Measurements from ENCODE around the gene LRRC49. TPM values are rescaled to one million over a fixed set of nuclear protein-coding genes. Genes with fewer than 3 reads are reported as not detected.

Gene LRRC49
- total RNA-seq, 4 donors from 2014 or later = 2.7 to 6.0 (median 4.4) TPM; not detected in 1

DNA sequence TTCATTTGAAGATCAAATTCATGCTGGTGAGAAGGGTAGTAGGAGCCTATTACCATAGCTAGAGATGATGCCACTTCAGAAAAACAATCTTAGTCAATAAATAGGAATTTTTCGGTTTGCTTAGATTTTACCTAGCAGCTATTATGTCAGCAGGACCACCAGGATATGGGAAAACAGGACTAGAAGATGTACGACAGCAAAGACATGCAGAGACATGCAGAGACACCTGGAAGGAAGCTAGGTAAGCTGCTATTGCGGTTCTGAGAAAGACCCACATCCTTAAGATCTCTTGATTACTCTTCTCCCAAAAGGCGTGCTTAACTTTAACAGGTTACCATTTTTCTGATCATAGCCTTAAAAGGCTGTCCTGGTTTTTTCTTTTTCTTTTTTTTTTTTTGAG, 157.8 kb downstream of the LRRC49 start:
- Histone ChIP-seq H3K27me3 (no peaks in the 10 kb centered on the region), H3K4me1 (no peaks in the 10 kb centered on the region), H3K9me3 (no peaks in the 10 kb centered on the region), H3K36me3 (no peaks in the 10 kb centered on the region), H3K4me3 (no peak overlapping the region), H3K27ac (no peak overlapping the region)
- TF ChIP-seq, protein P1, sequence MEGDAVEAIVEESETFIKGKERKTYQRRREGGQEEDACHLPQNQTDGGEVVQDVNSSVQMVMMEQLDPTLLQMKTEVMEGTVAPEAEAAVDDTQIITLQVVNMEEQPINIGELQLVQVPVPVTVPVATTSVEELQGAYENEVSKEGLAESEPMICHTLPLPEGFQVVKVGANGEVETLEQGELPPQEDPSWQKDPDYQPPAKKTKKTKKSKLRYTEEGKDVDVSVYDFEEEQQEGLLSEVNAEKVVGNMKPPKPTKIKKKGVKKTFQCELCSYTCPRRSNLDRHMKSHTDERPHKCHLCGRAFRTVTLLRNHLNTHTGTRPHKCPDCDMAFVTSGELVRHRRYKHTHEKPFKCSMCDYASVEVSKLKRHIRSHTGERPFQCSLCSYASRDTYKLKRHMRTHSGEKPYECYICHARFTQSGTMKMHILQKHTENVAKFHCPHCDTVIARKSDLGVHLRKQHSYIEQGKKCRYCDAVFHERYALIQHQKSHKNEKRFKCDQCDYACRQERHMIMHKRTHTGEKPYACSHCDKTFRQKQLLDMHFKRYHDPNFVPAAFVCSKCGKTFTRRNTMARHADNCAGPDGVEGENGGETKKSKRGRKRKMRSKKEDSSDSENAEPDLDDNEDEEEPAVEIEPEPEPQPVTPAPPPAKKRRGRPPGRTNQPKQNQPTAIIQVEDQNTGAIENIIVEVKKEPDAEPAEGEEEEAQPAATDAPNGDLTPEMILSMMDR (IDR thresholded peaks at IDR 0.05) = no peak
- no peak for TF ChIP-seq POLR2A (IDR thresholded peaks at IDR 0.05)
- no peak for DNase-seq

- no peak overlapping the region for H3K27ac ChIP-seq
- no peaks in the 10 kb centered on the region for H3K9me3 ChIP-seq
- H3K27me3 ChIP-seq = no peaks in the 10 kb centered on the region
- TF ChIP-seq POLR2A (IDR thresholded peaks at IDR 0.05) = no peak
- TF ChIP-seq, protein P1 (IDR thresholded peaks at IDR 0.05) = no peak
- no peaks in the 10 kb centered on the region for H3K36me3 ChIP-seq
- no peaks in the 10 kb centered on the region for H3K4me1 ChIP-seq
- H3K4me3 ChIP-seq = no peak overlapping the region
- DNase-seq = no peak
These were observed 158.9 kb downstream of the LRRC49 start for GRCh38 chr15:71051539-71051938.

GRCh38 chr15:71052356-71052755, 159.7 kb downstream of the LRRC49 start:
- Histone ChIP-seq H3K4me1 (no peaks in the 10 kb centered on the region), H3K36me3 (no peaks in the 10 kb centered on the region), H3K27me3 (no peaks in the 10 kb centered on the region), H3K27ac (no peak overlapping the region), H3K4me3 (no peak overlapping the region), H3K9me3 (no peaks in the 10 kb centered on the region)
- TF ChIP-seq, protein P1 (IDR thresholded peaks at IDR 0.05) = no peak
- no peak for TF ChIP-seq POLR2A (IDR thresholded peaks at IDR 0.05)
- no peak for DNase-seq

DNA sequence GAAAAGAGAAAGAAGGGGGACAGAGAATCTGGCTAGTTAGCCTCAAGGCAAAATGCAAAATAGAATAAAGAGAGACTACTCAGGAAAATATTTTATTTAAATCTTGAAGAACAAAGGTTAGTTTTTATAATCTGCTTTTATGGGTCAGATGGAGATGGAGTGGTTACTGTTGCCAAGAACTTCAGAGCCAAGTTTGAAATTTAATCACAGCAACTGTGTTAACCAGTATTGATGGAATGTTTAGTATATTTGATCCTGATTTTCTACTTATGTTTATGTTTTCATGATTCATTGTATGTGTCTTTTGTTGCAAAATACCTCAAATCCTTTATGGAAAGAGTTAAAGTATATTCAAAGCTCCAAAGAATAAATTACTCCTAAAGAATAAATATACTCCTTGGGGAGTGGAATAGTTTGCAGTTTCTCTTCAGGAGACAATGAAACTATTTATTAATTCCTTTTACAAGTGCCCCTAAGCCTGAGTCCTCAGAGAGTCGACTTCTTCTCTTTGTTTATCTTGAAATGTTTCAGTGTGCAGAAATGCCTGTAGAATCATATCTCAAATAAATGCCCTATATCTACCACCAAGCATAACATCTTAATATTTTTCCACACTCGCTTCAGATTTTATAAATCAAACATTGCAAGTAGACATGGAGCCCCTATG, 161.8 kb downstream of the LRRC49 start:
- Histone ChIP-seq H3K36me3 (no peaks in the 10 kb centered on the region), H3K4me3 (no peak overlapping the region), H3K27me3 (no peaks in the 10 kb centered on the region), H3K9me3 (no peaks in the 10 kb centered on the region), H3K4me1 (no peaks in the 10 kb centered on the region), H3K27ac (no peak overlapping the region)
- no peak for DNase-seq
- no peak for TF ChIP-seq POLR2A (IDR thresholded peaks at IDR 0.05)
- TF ChIP-seq, protein P1 (IDR thresholded peaks at IDR 0.05) = no peak

DNA sequence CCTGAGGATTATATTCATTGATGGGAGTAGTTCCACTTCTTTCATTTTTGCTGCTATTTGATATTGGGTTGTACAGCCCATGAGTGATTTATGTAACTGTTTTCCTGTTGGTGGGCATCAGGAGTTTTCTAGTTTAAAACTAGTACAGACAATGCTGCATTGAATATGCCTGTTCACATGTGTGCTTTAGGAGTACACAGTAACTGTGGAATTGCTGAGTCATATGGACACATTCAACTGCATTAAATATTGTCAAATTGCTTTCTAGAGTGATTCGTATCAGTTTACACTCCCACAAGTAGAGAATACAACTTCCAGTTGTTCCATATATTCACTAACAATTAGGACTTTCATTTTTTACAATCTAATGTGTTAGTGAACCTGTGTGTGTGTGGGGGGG, 162.8 kb downstream of the LRRC49 start:
- Histone ChIP-seq H3K27me3 (no peaks in the 10 kb centered on the region), H3K9me3 (no peaks in the 10 kb centered on the region), H3K27ac (no peak overlapping the region), H3K36me3 (no peaks in the 10 kb centered on the region), H3K4me1 (no peaks in the 10 kb centered on the region), H3K4me3 (no peak overlapping the region)
- no peak for TF ChIP-seq POLR2A (IDR thresholded peaks at IDR 0.05)
- TF ChIP-seq, protein P1 (IDR thresholded peaks at IDR 0.05) = no peak
- DNase-seq = no peak

- no peak for DNase-seq
- Histone ChIP-seq H3K36me3 (no peaks in the 10 kb centered on the region), H3K27ac (no peak overlapping the region), H3K27me3 (no peaks in the 10 kb centered on the region), H3K9me3 (no peaks in the 10 kb centered on the region), H3K4me1 (no peaks in the 10 kb centered on the region), H3K4me3 (no peak overlapping the region)
- TF ChIP-seq, protein P1 (IDR thresholded peaks at IDR 0.05) = no peak
- TF ChIP-seq POLR2A (IDR thresholded peaks at IDR 0.05) = no peak
These were observed 163.5 kb downstream of the LRRC49 start for GRCh38 chr15:71056111-71056510.

All from Peyer's patch (tissue), 4 donors.